Neutrophil (primary cell): ENCODE results near the gene MACF1.

Source experiments
- H3K27ac ChIP-seq: fragments of 200-600 bp; sonication (generic); 2 replicates; pipeline ENCODE4 v1.5.1; 2016; ENCODE audit warnings: mild to moderate bottlenecking, moderate library complexity
- H3K27me3 ChIP-seq: fragments of 200-600 bp; sonication (generic); 2 replicates; pipeline ENCODE4 v1.6.0; 2016; ENCODE audit warnings: mild to moderate bottlenecking
- H3K36me3 ChIP-seq: fragments of 200-600 bp; sonication (generic); 2 replicates; pipeline ENCODE4 v1.5.1; 2017
- H3K4me1 ChIP-seq, 2 experiments: fragments of 200-600 bp in 1 of 2; sonication (generic) in 1 of 2; 1 replicate in 1 of 2; 2 replicates in 1 of 2; pipeline versions ENCODE4 v1.5.1 to v1.6.1; 2013 to 2016; ENCODE audit warnings: low read depth in 1 of 2, low read length in 1 of 2, mild to moderate bottlenecking in 1 of 2, moderate library complexity in 1 of 2; ENCODE audit not compliant: control insufficient read depth in 1 of 2, insufficient read depth in 1 of 2
- H3K4me3 ChIP-seq, 2 experiments: fragments of 200-600 bp in 1 of 2; sonication (generic) in 1 of 2; 1 replicate in 1 of 2; 2 replicates in 1 of 2; pipeline ENCODE4 v1.5.1; 2013 to 2016; ENCODE audit warnings: low read depth in 1 of 2, low read length in 1 of 2, mild to moderate bottlenecking in 1 of 2, moderate library complexity in 1 of 2
- H3K9me3 ChIP-seq: fragments of 200-600 bp; sonication (generic); 2 replicates; pipeline ENCODE4 v1.5.1; 2016
- TF ChIP-seq, protein P1 (sequence below): fragments of 200-600 bp; sonication (generic); IDR thresholded peaks from 2 replicates; pipeline ENCODE4 v1.5.1; 2016; ENCODE audit warnings: antibody characterized with exemption

The MACF1 gene

GRCh38 chr1:39224295-39224829 lies 19.9 kb downstream of the MACF1 start:
- no peaks in the 10 kb centered on the region for H3K4me1 ChIP-seq
- H3K9me3 ChIP-seq: no peaks in the 10 kb centered on the region
- no peak overlapping the region for H3K27ac ChIP-seq
- H3K27me3 ChIP-seq: no peaks in the 10 kb centered on the region
- TF ChIP-seq, protein P1, sequence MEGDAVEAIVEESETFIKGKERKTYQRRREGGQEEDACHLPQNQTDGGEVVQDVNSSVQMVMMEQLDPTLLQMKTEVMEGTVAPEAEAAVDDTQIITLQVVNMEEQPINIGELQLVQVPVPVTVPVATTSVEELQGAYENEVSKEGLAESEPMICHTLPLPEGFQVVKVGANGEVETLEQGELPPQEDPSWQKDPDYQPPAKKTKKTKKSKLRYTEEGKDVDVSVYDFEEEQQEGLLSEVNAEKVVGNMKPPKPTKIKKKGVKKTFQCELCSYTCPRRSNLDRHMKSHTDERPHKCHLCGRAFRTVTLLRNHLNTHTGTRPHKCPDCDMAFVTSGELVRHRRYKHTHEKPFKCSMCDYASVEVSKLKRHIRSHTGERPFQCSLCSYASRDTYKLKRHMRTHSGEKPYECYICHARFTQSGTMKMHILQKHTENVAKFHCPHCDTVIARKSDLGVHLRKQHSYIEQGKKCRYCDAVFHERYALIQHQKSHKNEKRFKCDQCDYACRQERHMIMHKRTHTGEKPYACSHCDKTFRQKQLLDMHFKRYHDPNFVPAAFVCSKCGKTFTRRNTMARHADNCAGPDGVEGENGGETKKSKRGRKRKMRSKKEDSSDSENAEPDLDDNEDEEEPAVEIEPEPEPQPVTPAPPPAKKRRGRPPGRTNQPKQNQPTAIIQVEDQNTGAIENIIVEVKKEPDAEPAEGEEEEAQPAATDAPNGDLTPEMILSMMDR: no peak
- no peaks in the 10 kb centered on the region for H3K36me3 ChIP-seq
- H3K4me3 ChIP-seq: no peak overlapping the region

DNA sequence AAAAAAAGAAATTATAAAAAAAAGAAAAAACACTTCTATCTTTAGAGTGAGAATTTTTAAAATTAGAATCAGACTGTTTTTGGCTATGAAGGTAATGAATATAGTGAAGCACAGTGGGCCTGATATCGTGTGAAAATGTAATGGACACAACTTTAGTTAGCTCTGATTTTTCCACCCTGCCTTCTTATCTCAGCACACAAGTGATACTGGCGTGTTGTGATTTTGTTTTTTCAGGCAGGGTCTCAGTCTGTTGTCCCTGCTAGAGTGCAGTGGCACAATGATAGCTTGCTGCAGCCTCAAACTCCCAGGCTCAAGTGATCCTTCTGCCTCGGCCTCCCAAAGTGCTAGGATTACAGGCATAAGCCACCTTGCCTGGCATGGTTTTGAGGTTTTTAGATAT lies 22.3 kb downstream of the MACF1 start:
- H3K9me3 ChIP-seq: no peaks in the 10 kb centered on the region
- peaks cover 3% of the 10 kb centered on the region for H3K36me3 ChIP-seq
- no peaks in the 10 kb centered on the region for H3K27me3 ChIP-seq
- TF ChIP-seq, protein P1: no peak
- H3K4me1 ChIP-seq: peaks cover 10% of the 10 kb centered on the region in 2 experiments
- no peak overlapping the region for H3K27ac ChIP-seq
- H3K4me3 ChIP-seq: no peak overlapping the region

DNA sequence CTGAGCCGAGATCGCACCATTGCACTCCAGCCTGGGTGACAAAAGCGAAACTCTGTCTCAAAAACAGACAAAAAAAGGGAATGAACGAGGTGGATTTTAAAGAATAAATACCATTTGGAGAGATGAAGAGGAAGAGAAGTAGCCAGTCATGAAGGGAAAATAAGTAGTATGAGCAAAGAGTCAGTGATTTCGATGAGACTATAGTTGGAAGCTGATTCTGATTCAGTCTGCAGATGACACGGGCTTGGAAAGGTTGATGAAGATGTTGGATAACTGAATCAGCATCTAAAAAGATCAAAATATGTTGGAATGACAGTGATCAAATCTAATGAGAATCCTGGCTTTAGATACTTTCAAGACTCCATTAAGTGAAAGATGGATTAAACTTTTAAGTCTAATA lies 23.8 kb downstream of the MACF1 start:
- H3K27me3 ChIP-seq: no peaks in the 10 kb centered on the region
- no peak overlapping the region for H3K4me3 ChIP-seq
- H3K9me3 ChIP-seq: no peaks in the 10 kb centered on the region
- peaks cover 15% of the 10 kb centered on the region for H3K36me3 ChIP-seq
- H3K4me1 ChIP-seq: peaks cover 10% of the 10 kb centered on the region in 2 experiments
- TF ChIP-seq, protein P1: no peak
- H3K27ac ChIP-seq: no peak overlapping the region

DNA sequence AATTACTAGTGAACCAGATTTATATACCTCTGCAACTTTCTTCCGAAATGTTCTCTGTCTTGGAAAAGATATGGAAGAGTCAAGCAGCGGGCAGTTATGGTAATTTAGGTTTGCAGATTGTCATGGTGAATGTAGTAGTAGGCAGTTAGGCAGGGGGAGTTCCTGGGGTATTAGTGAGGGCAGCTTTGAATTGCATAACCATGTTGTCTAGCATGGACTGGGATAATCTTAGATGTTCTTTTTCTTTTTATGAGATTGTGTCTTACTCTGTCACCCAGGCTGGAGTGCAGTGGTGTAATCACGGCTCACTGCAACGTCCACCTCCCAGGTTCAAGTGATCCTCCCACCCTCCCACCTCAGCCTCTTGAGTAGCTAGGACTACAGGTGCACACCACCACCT lies 25.0 kb downstream of the MACF1 start:
- Histone ChIP-seq H3K9me3 (no peaks in the 10 kb centered on the region), H3K4me3 (no peak overlapping the region), H3K27ac (no peak overlapping the region), H3K27me3 (no peaks in the 10 kb centered on the region), H3K36me3 (peaks cover 17% of the 10 kb centered on the region), H3K4me1 (peaks cover 10% of the 10 kb centered on the region in 2 experiments)
- TF ChIP-seq, protein P1: no peak

DNA sequence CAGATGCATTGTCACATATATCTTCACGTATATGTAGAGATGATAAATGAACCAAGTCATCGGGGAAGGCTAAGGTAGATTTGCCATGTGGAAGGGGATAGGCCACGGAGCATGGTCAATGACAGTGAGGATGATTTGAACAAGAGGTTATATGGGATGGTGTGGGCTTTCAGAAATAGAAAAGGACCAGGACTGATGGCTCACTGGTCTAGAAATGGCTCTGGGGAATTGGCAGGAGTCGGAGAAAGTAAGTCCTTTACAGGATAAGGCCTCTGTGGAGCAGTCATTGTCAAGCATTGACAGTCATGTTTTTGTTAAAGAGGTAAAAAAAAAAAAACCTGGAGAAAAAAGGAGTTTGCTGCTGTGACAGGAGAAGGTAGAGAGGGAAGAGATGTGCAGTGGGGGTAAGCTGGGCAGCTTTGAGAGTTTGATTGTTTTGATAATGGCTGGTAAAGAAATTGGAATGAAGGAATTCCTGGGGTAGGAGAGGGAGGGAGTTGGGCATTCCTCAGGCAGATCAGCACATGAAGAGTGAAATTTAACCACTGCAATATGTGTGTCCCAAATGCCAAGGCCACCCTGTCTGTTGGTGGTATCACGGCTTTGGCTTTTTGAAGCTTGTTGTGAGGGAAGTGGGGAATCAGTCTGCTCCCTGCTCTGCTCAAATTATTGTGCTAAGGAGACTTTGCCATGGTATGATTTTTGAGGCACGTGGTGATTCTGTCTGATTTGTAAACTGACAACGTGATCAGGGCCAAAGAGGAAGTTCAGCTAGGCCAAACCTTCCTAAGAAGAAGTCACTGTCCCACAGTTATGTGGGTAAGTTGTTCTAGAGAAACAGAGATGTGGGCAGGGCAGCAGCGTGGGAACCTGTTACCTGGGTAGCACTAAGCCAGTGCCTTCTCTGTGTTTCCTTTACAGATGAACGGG lies 26.0 kb downstream of the MACF1 start:
- Histone ChIP-seq H3K36me3 (peaks cover 17% of the 10 kb centered on the region), H3K4me1 (peaks cover 10% of the 10 kb centered on the region in 2 experiments), H3K9me3 (no peaks in the 10 kb centered on the region), H3K4me3 (no peak overlapping the region), H3K27ac (peak overlapping the region; percentile 70), H3K27me3 (no peaks in the 10 kb centered on the region)
- TF ChIP-seq, protein P1: no peak
